ENCODE measurements around the gene HBEGF. TPM values are rescaled to one million over a fixed set of nuclear protein-coding genes. Genes with fewer than 3 reads are reported as not detected.

Gene HBEGF
- total RNA-seq: 39.1 and 42.2 TPM in 2 replicates

- intact Hi-C loops (cut with micrococcal nuclease): loop anchor here (1.0 to 2.0 kb wide), 5 partner anchors 43 to 238 kb away; partner anchors contain the start of genes ANKHD1, CYSTM1 and PFDN1
Measured at GRCh38 chr5:140346348-140347221, at the start of gene HBEGF. TSS of gene HBEGF (minus strand) at chr5:140346603. CDS start at chr5:140346328, 275 bp downstream.

DNA sequence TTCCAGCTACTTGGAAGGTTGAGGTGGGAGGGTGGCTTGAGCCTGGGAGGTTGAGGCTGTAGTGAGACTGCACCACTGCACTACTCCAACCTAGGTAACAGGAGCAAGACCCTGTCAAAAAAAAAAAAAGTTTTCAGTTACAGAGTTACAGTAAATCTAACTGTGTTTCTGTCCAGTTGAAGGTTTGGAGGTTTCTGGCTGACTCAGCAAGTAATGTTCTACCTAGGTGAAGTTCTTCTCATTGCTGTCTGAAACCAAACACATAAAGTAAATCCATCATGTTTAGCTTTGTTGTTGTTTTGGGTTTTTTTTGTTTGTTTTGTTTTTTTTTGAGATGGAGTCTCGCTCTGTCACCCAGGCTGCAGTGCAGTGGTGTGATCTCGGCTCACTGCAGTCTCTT lies 47.3 kb upstream of the HBEGF start:
- intact Hi-C loops (cut with micrococcal nuclease): no loop called here

DNA sequence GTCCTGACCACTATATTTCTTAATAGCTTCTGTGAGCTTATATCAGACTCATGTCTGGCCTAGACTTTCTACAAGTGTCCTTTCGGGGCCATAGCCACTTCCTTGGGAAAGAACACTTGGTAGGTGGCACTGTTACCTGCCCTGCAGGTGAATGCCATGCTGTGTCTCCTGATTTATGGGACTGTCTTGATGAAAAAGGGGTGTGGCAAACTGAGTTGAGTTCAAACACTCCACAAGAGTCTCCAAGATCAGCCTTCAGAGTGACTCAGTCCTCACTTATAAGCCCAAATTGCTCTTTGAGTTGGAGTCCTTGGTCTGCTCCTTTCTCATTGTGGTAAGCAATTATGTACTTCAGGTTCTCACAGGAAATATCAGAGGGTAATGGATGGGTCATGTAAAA lies 45.3 kb upstream of the HBEGF start:
- intact Hi-C loops (cut with micrococcal nuclease): no loop called here

GRCh38 chr5:140391312-140391711 lies 44.9 kb upstream of the HBEGF start:
- intact Hi-C loops (cut with micrococcal nuclease): no loop called here

GRCh38 chr5:140388052-140388451 lies 41.6 kb upstream of the HBEGF start:
- intact Hi-C loops (cut with micrococcal nuclease): no loop called here

DNA sequence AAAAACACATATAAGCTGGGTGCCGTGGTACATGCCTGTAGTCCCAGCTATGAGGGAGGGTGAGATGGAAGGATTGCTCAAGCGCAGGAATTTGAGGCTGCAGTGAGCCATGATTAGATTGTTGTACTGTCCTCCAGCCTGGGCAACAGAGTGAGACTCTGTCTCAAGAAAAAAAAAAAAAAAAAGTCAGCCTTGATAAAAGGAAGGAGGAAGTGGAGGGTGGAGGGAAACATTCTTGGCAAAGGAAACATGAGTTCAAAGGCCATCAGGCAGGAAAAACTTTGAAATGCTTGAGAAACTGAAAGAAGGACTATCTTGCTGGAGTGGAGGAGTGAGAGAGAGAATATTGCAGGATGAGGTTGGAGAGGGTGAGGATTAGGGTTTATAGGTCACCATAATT lies 36.9 kb upstream of the HBEGF start:
- intact Hi-C loops (cut with micrococcal nuclease): no loop called here

GRCh38 chr5:140382866-140383265 lies 36.5 kb upstream of the HBEGF start:
- intact Hi-C loops (cut with micrococcal nuclease): no loop called here

GRCh38 chr5:140381972-140382371 lies 35.6 kb upstream of the HBEGF start:
- intact Hi-C loops (cut with micrococcal nuclease): no loop called here

DNA sequence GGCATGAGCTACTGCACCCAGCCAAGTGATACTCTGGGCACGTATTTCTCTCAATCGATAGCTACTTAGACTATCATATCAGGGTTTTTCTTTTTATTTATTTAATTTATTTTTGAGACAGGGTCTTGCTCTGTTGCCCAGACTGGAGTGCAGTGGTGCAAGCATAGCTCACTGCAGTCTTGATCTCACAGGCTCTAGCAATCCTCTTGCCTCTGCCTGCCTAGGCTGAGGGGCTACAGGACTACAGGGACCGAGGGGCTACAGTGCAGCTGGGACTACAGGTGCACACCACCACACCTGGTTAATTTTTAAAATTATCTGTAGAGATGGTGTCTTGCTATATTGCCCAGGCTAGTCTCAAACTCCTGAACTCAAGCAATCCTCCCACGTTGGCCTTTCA lies 34.9 kb upstream of the HBEGF start:
- intact Hi-C loops (cut with micrococcal nuclease): no loop called here

- intact Hi-C loops (cut with micrococcal nuclease): loop anchor here (1.0 to 10.0 kb wide), 6 partner anchors 10 to 672 kb away; partner anchors contain the start of genes ANKHD1 and EIF4EBP3
Measured at GRCh38 chr5:140372971-140373487, 26.6 kb upstream of the HBEGF start.

DNA sequence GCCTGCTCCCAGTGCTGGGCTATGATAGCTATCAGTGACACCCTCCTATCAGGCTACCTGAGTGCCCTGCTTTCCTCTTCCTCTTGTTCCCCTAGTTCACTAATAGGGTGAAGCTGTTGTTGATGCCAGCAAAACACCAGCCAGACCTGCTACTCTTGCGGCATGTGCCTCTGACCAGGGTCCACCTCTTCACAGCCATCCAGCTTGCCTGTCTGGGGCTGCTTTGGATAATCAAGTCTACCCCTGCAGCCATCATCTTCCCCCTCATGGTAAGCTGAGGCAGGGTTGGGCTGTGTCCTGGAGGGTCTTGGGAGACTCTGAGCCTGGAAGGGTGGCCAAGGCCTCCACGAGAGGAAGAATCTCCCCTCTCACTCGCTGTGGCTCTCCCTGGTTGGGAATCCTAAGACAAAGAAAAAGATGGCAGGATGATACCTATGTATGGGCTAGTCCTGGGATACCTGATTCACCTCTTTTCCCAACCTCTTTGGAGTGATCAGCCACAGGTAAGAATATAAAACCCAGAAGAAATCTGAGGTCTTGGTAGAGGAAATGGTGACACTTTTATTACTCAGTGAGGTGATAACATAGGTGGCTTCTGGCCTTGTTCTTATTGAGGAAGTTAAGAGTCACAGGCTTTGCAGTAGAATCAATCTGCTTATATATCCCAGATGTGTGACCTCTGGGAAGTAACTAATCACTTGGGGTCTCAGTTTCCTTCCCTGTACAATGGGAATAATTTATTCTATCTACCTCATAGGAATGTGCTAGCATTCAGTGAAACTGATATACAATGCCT lies 25.2 kb upstream of the HBEGF start:
- intact Hi-C loops (cut with micrococcal nuclease): loop anchor here (2.0 to 10.0 kb wide), 2 partner anchors 175 to 673 kb away; partner anchors contain the start of gene EIF4EBP3

DNA sequence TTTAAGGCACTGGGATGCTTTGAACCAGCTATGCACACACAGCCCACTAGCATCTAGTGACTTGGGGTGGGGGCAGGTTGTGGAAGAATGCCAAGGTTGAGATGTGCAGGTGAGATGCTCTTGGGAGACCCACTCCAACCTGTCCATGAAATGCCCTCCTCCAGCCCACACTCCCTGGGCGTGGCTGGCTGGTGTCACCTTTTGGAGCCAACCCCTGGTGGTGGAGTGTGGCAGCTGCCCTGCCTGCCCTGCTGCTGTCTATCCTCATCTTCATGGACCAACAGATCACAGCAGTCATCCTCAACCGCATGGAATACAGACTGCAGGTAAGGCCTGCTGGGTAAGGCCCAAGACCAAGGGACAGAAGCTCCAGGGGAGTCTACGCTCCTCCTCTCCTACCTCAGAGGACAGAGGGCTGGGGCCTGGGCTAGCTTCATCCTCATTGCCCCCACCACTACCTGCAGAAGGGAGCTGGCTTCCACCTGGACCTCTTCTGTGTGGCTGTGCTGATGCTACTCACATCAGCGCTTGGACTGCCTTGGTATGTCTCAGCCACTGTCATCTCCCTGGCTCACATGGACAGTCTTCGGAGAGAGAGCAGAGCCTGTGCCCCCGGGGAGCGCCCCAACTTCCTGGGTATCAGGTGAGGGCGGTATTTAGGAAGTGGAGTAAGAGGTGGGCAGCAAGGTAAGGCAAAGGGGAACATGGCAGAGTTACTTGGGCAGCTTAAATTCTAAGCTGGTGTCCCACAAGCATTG lies 21.0 kb upstream of the HBEGF start:
- intact Hi-C loops (cut with micrococcal nuclease): no loop called here

DNA sequence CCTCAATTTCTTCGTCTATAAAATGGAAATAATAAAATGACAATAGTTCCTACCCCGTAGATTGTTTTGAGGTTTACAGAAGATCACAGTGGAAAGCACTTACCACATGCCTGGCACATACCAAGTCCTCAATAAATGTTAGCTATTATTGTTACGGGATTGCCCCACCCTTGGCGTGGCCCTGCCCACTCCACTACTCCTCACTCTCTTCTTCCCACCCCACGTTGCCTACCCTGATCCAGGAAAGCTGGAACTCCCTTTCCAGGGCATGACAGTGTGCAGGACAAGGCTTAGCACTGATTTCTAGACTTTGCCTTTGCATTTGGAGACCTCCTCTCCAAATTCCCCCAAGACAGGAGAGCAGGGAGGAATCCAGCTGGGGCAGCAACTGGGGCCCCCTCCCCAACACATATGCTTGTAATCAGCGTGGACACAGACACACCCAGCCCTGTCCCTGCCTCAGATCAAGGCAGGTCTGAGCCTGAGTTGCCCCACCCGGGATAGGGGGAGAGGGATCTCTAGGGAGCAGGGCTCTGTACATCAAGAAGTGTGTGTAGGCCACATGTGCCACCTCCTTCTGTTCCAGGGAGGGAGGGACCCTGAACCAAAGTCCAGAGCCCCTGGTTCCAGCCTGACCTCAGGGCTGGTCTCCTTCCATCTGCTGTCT lies 20.3 kb upstream of the HBEGF start:
- intact Hi-C loops (cut with micrococcal nuclease): no loop called here

GRCh38 chr5:140365941-140366340 lies 19.5 kb upstream of the HBEGF start:
- intact Hi-C loops (cut with micrococcal nuclease): no loop called here

GRCh38 chr5:140365282-140365681 lies 18.9 kb upstream of the HBEGF start:
- intact Hi-C loops (cut with micrococcal nuclease): no loop called here

GRCh38 chr5:140364472-140364765 lies 18.0 kb upstream of the HBEGF start:
- intact Hi-C loops (cut with micrococcal nuclease): no loop called here

DNA sequence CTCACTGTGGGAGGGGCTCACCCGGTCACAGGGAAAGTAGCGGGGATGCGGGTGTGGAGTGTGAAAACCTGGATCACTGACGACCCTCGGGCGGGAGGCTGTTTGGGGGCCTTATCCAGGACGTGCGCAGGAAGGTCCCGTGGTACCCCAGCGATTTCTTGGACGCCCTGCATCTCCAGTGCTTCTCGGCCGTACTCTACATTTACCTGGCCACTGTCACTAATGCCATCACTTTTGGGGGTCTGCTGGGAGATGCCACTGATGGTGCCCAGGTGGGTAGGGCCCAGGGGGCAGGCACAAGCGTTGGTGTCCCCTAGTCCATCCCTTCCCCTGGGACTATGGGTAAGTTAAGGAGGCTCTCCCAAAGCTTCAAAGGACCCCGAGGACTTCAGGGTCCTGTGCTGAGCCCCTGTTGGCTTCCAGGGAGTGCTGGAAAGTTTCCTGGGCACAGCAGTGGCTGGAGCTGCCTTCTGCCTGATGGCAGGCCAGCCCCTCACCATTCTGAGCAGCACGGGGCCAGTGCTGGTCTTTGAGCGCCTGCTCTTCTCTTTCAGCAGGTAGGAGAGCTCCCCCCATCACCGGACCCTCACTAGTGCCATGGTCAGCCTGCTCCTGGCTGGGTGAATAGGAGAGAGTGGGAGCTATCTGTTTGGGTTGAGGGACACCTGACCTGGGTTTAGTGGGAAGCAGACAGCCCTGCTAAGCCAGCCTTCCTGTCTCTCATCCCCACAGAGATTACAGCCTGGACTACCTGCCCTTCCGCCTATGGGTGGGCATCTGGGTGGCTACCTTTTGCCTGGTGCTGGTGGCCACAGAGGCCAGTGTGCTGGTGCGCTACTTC lies 17.4 kb upstream of the HBEGF start:
- intact Hi-C loops (cut with micrococcal nuclease): loop anchor here (1.0 kb wide), 5 partner anchors 9 to 356 kb away; partner anchors contain the start of genes ANKHD1 and TMCO6

GRCh38 chr5:140362875-140363630 lies 16.6 kb upstream of the HBEGF start:
- intact Hi-C loops (cut with micrococcal nuclease): loop anchor here (1.0 kb wide), 5 partner anchors 10 to 357 kb away; partner anchors contain the start of genes ANKHD1 and TMCO6

GRCh38 chr5:140362311-140362710 lies 15.9 kb upstream of the HBEGF start:
- intact Hi-C loops (cut with micrococcal nuclease): no loop called here

Data from T-helper 1 cell treated with Interleukin-12 subunit alpha and Interleukin-12 subunit beta and Interleukin-4 antibody, amounts not matched to agents 30 ng/mL and 1 ng/mL, for 36 hours (primary cell).